HepG2 (cell line): ENCODE measurements around the gene ARHGEF10L. TPM values are rescaled to one million over a fixed set of nuclear protein-coding genes. Genes with fewer than 3 reads are reported as not detected.

Experiments used
- ASH2L ChIP-seq: fragments of 300-600, 200-600 bp; sonication (generic); IDR thresholded peaks from 2 replicates; pipeline ENCODE4 v1.7.0; 2017; ENCODE audit warnings: low read depth, mild to moderate bottlenecking, moderate library complexity, mixed read lengths, low read length; ENCODE audit not compliant: insufficient read length
- ATF4 ChIP-seq, 2 experiments: fragments of 450-650 bp in 1 of 2; sonication (generic) in 1 of 2; formaldehyde crosslinking; IDR thresholded peaks; 2 replicates each; pipeline versions ENCODE4 v1.5.0 to v1.8.0; 2020 to 2022; ENCODE audit warnings: mild to moderate bottlenecking in 1 of 2, missing genetic modification reagents in 1 of 2
- CENPT ChIP-seq: sonication (generic); formaldehyde crosslinking; IDR thresholded peaks from 2 replicates; pipeline ENCODE4 v1.8.0; 2022; ENCODE audit warnings: low read depth, mild to moderate bottlenecking, moderate library complexity, missing genetic modification reagents
- GTF2F1 ChIP-seq: fragments of 150-350 bp; IDR thresholded peaks from 2 replicates; pipeline ENCODE4 v1.6.1; 2014; ENCODE audit warnings: low read length
- HOMEZ ChIP-seq: IDR thresholded peaks from 2 replicates; pipeline ENCODE4 v1.6.1; 2016; ENCODE audit warnings: low read depth
- IRF2 ChIP-seq: IDR thresholded peaks from 2 replicates; pipeline ENCODE4 v1.6.1; 2018; ENCODE audit warnings: missing genetic modification reagents, missing compliant biosample characterization
- MED8 ChIP-seq: sonication (generic); formaldehyde crosslinking; IDR thresholded peaks from 2 replicates; pipeline ENCODE4 v1.8.1; 2023; ENCODE audit warnings: mild to moderate bottlenecking, missing genetic modification reagents; ENCODE audit not compliant: insufficient replicate concordance
- NCOA1 ChIP-seq: sonication (generic); formaldehyde crosslinking; IDR thresholded peaks from 2 replicates; pipeline ENCODE4 v1.9.0; 2021; ENCODE audit warnings: missing genetic modification reagents
- POGK ChIP-seq: sonication (generic); formaldehyde crosslinking; conservative IDR thresholded peaks from 2 replicates; pipeline ENCODE4 v1.8.0; 2022; ENCODE audit warnings: mild to moderate bottlenecking, moderate library complexity, missing genetic modification reagents
- SIN3A ChIP-seq: IDR thresholded peaks from 2 replicates; pipeline ENCODE4 v1.6.1; 2011; ENCODE audit warnings: low read depth, mild to moderate bottlenecking, control low read depth, low read length, borderline replicate concordance
- TFAP4 ChIP-seq: sonication (generic); IDR thresholded peaks from 2 replicates; pipeline ENCODE4 v1.6.1; 2016; ENCODE audit warnings: low read depth, borderline replicate concordance
- ZBTB33 ChIP-seq: sonication (generic); formaldehyde crosslinking; IDR thresholded peaks from 2 replicates; pipeline ENCODE4 v1.4.0; 2020; ENCODE audit warnings: missing genetic modification reagents
- ZNF484 ChIP-seq: sonication (generic); formaldehyde crosslinking; IDR thresholded peaks from 2 replicates; pipeline ENCODE4 v1.5.1; 2020; ENCODE audit warnings: mild to moderate bottlenecking, low read depth, missing genetic modification reagents, borderline replicate concordance
- ZNF670 ChIP-seq: sonication (generic); formaldehyde crosslinking; IDR thresholded peaks from 2 replicates; pipeline ENCODE4 v1.8.0; 2022; ENCODE audit warnings: mild to moderate bottlenecking, missing genetic modification reagents, borderline replicate concordance
- polyA plus RNA-seq, 8 experiments: library from polyadenylated mRNA; depleted of rRNA in 3 of 8; stranded (reverse) in 7 of 8; unstranded in 1 of 8; fragments of >200 nt; fragmentation: Illumina TruSeq in 4 of 8; extraction: Trizol in 4 of 8; gene quantifications; 2 replicates each; pipeline versions ENCODE4 v1.2.1 to v1.2.3, GENCODE V29; 2011 to 2016; ENCODE audit warnings: low read depth in 4 of 8, missing spikeins in 1 of 8, mixed read lengths in 1 of 8; ENCODE audit not compliant: insufficient read depth in 1 of 8
- total RNA-seq, 5 experiments: library from RNA; depleted of rRNA; stranded (reverse); fragments of >200 nt; fragmentation: Illumina TruSeq; extraction: Trizol; gene quantifications; 2 replicates each; pipeline ENCODE4 v1.2.3, GENCODE V29; 2016; ENCODE audit warnings: low read depth in 1 of 5
- TF ChIP-seq, protein P1 (sequence below): sonication (generic); formaldehyde crosslinking; IDR thresholded peaks from 2 replicates; pipeline ENCODE4 v1.4.0; 2020; ENCODE audit warnings: missing genetic modification reagents, borderline replicate concordance

ARHGEF10L gene
- total and polyA plus RNA-seq, 2 of the 13 experiments (the other 11 are each of a cell fraction or from before 2014, with no cell fraction given) = 46.5 to 78.3 TPM

GRCh38 chr1:17591814-17592430 lies 52.4 kb downstream of the ARHGEF10L start (continued):
- TF ChIP-seq, protein P1, sequence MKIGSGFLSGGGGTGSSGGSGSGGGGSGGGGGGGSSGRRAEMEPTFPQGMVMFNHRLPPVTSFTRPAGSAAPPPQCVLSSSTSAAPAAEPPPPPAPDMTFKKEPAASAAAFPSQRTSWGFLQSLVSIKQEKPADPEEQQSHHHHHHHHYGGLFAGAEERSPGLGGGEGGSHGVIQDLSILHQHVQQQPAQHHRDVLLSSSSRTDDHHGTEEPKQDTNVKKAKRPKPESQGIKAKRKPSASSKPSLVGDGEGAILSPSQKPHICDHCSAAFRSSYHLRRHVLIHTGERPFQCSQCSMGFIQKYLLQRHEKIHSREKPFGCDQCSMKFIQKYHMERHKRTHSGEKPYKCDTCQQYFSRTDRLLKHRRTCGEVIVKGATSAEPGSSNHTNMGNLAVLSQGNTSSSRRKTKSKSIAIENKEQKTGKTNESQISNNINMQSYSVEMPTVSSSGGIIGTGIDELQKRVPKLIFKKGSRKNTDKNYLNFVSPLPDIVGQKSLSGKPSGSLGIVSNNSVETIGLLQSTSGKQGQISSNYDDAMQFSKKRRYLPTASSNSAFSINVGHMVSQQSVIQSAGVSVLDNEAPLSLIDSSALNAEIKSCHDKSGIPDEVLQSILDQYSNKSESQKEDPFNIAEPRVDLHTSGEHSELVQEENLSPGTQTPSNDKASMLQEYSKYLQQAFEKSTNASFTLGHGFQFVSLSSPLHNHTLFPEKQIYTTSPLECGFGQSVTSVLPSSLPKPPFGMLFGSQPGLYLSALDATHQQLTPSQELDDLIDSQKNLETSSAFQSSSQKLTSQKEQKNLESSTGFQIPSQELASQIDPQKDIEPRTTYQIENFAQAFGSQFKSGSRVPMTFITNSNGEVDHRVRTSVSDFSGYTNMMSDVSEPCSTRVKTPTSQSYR = peak; percentile 65; the same call in 1 of the 2 replicates
- TF ChIP-seq ZBTB33 (CRISPR knock-in tag) (peak; percentile 48; the same call in 1 of the 2 replicates), CENPT (CRISPR knock-in tag) (0 out of 2 replicates have a peak, but pooled peaks have one; percentile 47), MED8 (peak; percentile 85), GTF2F1 (no peak), TFAP4 (peak; percentile 74; the same call in 1 of the 2 replicates), ZNF484 (CRISPR knock-in tag) (no peak; the same call in 1 of the 2 replicates), NCOA1 (peak; percentile 93; the same call in 1 of the 2 replicates), POGK (CRISPR knock-in tag) (peak; percentile 87), SIN3A (no peak), IRF2 (peak; percentile 95; the same call in 1 of the 2 replicates), HOMEZ (CRISPR knock-in tag) (peak; percentile 74), ZNF670 (CRISPR knock-in tag) (peak; percentile 84; the same call in 1 of the 2 replicates), ATF4 (CRISPR knock-in tag; IDR thresholded peaks at IDR 0.05) (peak in 1 of 2 experiments; percentile 24; a peak in 2 of 4 replicates), ASH2L (peak; percentile 37)
